NCI-H1105 (cell line): ENCODE data around the gene C1orf116.
A peak's percentile ranks its signal among the peaks of the same experiment; 100 is the strongest.

ENCODE experiments used
- DNase-seq: peaks from one replicate; lab custom pipeline; 2025; lab: John Stamatoyannopoulos, UW

C1orf116 gene

DNA sequence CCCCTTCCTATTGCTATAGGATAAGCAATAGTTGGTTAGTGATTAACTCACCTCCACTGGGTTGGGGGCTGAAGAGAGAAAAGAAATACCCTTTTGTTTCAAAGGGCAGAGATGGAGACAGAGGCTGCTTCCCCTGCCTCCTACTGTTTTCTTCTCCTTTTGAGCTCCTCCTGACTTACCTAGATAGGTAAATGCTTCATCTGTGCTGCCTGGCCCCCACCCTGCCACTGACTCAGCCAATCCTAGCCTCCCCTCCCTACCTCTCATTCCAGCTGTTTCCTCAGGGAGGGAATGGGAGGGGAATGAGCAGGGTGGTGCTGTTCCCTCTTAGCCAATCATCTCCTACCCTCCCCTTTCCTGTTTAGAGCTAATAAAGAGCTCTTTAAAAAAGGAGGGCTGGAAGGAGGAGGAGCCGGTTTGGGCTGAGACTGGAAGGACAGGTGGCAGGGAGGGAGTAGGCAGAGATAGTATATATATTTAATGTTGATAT lies at the start of gene C1orf116:
TSS of gene C1orf116 (minus strand) at position 229 of the 490 bp plus-strand sequence. CDS start 5,158 bp downstream, outside the sequence.
- peak; percentile 85 for DNase-seq

DNA sequence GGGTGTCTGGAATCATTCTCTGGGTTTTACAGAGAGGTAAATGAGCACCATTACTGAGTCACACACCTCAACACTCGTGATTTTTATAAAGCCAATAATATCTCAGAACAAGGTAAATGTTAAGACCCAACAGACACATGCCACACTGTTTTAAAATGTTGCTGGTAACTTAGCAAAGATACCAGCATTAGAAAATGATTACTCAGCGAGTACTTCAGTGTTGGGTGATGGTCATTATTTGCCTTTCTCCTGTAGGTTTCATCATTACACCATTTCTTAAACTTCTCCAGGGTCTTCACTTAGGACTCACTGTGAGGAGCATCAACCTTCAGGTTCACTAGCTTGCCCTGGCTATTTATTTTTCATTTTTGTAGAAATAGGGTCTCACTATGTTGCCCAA lies 49.2 kb upstream of the C1orf116 start:
- DNase-seq, result no peak

DNA sequence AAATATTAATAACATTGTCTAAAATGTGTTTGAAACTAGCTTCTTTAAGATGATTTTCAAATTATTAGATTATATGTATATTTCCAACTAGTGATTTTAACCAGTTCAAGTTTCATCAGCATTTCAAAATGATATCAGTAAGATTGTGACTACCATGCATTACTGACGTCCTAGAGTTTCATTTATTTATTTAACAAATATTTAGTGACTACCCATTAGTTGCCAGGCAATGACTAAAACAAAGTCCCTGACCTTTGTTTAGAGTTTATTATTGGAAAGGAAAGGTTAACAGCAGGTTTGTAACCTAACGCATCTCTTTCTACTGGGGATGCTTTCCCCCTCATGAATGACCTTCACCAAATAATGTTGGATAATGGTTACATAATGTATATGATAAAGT lies 48.5 kb upstream of the C1orf116 start:
- DNase-seq, result no peak

DNA sequence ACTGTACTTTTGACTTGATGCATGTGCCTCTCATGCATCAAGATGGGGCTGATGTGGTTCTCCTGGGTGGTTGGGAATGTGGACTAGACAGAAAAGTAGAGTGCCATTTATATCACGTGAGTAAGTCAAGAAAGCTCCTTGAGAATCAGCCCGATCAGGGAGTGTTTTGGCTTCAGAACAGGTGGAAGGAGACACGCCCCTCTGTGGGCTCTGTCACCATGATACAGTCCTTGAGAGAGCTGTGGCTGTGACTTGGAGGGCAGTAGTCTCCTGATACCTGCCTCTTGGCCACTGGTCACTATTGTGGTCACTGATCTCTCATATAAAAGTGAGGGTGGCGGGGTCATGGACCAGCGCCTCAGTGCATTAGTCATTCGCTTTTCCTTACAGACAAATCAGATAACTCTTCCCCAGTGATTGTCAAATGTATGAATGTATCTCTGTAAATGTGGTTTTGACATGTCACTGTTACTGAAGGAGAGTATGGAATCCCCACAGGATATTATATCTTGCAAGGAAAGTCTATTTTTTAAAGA lies 47.2 kb upstream of the C1orf116 start:
- no peak for DNase-seq

DNA sequence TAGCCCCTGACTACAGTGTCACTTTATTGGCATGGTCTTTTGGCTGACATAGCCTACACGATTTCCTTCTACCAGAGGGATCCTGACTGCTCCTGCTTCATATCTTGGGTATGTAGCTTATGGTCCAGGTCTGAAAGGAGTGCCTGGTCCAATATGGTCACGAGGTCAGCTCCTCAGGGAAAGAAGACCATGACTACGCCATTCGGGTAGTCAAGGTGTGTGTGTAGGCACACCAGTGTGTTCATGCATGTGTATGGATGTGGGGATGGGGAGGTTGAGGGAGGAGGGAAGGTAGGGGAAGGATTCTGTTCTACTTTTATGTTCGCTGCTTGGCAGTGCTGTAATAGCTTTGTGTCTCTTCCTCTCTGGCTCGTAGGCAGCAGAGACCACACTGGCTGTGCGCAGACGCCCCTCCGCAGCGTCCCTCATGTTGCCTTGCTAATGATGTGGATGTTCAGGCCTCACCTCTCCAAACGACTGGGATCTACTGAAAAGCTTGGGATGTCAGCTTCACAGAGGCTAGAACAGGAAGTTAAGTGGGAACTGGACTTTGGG lies 46.1 kb upstream of the C1orf116 start:
- DNase-seq, result no peak

DNA sequence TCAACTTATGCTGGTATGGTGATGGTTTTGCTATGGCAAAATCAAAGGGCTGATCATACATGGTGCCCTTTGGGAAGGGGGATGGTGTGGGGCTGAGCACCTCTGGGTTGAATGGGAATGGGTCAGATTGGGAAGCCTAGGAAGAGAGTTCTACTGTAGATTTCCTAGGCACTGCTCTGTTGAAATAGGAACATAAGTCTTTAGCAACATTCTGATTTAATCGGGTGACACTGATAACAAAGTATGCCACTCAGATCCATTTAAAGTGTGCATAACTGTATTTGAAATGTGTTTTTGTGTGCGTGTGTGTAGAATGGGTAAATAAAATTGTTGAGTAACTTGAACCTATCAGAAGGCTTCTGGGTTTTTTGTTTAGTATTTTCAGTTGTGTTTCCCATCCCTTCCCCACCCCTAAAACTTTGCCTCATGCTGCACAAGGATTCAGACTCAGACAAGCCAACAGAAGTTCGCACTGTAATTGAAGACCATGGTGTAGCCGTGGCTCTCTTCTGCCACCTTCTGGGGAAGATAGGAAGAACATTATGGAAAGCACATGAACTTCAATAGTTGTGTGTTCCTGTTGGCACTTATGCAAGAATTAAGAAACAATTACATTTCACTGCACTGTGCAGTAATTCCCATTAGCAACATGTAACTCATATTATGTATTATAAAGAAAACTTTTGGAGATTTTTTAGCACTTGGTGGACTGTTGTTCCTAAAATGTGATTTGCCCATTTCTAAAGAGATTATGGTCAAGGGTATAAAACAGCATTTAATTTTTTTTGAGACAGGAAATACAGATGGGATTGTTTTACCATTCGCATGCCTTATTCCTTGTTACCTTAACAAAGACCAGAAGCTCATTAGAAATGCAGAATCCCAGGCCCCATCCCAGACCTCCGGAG lies 45.2 kb upstream of the C1orf116 start:
- peak; percentile 43 for DNase-seq

DNA sequence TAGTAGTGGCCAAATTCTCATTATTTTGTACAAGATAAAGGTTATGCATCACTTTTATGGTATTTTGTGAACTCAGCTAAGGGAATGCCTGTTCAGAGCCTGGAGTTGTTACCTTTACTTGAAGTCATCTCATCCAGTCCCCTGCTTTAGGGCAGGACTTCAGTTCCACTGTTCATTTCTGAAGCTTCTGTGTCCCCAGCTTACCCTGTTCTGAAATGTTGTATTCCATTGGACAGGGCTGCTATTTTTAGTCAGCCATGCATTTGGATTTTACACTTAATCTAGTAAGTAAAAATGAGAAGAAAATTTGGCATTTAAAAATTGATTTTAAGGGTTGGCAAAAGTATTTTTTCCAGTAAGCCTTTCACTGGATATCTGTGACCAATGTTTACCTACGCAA lies 44.5 kb upstream of the C1orf116 start:
- DNase-seq, result no peak

DNA sequence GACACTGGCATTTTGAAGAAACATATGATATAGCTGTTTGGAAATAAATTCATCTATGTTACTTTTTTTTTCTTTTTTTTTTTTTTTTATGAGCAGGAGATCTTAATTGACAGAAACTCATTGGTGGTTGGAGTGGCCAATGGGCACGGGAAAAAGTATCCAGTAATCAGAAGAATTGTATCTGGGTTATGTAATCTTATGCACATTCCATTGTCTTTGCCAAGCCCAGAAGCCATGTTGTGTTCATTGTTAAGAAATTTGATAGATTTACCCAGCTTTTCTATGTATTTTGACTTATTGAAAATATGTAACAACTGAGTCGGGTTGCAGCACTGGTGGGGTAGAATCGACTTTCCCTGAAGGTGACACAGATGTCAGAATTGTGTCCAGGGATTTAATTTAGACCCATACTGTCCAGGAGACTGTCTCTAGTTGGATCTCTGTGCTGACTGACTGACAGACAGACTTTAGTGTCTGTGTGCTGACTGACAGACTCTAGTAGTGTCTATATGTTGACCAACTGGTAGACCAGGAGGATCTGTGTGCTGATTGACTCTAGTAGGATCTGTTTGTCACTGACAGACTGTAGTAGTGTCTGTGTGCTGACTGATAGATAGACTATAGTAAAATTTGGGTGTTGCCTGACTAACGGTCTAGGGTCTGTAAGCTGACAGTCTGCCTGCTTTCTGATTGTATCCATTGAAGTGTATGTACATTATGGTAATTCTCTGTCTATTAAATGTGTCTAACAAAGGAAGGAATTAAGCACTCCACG lies 43.8 kb upstream of the C1orf116 start:
- DNase-seq, result no peak

DNA sequence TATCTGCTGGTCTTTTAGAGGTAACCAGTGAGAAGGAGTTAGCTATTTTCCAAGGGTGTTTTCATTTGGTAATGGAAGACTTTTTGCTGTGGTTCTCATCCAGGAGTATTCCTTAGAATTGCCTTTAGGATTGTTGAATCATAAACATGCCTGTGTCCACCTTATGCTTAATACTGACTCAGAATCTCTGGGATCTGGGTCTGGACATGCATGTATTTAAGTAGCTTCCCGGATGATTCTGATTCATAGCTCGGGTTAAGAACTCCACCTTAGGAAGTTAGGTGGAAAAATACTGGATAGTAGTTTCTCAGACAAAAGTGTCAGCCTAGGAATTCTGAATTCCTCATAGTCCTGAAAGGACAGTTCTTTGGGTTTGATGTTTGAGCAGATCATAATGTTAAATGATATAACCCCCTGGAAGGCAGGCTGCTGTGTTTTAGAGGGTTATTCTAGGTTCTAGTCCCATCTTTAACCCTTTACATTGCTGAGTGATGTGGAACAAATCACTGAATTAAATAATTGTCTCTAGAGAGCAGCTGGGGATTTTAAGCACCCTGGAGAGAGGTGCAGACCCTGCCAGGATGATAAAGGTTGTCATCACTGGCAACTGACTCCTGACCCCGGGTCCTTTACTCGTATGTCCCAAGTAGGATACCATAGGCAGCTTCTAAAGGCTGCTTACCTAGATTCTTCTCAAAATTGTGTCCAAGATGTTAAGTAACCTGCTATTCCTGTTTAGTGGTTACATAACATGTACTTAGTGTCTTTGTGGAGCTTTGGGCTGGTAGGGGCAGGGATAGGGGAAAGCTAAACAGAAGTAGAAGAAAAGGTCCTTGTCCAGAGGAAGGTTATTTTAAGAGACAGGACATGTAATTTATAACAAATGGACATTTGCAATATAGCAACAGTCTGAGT lies 41.6 kb upstream of the C1orf116 start:
- DNase-seq, result no peak

DNA sequence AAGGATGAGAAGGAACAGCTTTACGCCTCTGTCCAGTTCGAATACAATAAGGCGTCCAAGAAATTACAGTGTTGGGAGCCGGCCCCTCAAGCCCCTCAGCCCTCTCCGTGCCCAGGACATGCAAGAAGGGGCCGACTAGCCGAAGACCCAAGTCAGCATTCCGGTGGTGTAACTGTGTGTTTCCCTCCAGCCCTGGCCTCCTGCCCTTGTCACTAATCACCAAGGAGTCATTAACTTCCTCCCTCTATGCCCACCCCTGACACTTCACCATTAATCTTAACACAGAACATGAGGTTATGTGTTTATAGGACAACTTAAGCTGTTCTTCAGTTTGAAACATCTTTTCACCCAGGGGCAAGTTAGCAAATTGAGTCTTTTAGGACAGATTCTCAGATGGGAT lies 39.7 kb upstream of the C1orf116 start:
- no peak for DNase-seq

DNA sequence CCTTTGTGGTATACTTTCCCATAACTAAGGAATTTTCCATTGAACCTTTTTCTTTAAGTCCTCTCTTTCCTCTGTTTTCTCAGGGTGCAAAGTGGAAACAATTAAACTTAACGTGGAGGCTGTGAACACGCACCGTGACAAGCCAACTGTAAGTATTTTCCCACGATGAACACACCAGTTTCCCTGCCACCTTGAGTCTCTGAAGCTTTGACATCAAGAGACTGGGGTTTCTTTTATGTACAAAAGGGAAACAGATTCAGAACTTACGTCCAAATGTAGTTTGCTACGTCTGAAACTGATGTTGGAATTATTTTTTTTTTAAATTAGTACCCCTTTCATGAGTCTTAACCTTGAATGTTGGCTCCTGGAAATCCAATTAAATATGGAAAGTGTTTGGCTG lies 38.9 kb upstream of the C1orf116 start:
- DNase-seq, result no peak

DNA sequence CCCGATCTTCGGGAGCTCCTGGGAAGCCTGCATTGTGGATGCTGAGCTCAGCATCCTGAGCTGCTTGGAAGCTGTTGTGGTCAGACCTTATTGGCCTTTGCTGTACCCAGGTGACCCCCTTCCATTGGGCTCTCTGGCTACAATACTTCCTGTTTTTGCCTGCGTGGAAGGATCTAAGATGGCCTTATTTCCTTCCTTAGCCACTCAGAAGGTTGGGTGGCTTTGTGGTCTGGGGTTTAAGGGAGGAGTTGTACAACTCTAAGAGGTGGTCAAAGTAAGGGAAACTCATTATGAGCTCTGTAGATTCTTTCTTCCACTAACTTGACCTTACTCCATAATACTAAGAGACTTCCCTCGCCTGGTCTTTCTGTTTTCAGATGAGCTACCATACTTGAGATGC lies 38.3 kb upstream of the C1orf116 start:
- DNase-seq, result no peak

DNA sequence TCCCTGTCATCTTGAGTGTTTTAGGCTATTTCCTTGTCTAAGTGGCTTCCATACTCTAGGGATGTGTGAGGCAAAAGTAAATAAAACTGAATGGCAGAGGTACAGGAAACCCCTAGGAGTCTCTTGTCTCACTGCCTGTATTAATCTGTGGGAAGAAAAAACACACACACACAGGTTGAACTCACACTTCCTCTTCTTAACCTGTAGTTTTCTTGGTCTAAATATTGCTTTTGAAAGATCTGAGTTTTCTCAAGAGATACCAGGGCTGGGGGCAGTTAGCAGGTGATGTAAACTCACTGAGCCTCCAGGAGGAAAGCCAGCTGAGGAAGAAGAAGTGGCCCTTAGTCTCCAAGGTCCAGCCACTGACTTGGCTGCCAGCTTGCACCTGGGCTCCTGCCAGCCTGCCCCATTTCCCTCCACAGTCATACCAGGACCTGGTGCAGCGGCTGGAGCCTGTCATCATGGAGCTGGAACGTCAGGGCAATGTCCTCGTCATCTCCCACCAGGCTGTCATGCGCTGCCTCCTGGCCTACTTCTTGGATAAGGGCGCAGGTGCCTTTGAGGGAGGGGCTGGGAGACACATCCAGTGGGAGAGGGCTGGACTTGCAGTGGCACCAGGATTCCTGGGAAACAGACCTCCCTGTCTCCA lies 37.4 kb upstream of the C1orf116 start:
- no peak for DNase-seq

DNA sequence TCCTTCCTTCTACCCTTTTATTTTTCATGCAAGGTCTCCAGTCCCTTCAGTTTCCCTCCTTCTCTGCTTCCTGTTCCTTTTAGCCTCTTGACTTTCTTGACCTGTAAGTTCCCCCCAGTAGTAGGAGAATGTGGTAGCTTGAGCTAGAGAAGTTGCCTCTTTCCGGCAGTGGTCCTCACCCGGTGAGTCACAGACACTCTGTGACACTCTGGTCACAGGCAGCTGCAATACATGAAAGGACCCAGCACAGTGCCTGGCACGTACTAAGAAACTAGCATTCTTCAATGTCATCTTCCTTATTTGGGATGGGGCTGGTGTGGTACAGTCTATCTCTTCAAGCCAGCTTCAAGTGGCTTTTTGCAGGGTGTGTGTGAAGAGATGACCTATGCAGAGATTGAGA lies 36.5 kb upstream of the C1orf116 start:
- no peak for DNase-seq

DNA sequence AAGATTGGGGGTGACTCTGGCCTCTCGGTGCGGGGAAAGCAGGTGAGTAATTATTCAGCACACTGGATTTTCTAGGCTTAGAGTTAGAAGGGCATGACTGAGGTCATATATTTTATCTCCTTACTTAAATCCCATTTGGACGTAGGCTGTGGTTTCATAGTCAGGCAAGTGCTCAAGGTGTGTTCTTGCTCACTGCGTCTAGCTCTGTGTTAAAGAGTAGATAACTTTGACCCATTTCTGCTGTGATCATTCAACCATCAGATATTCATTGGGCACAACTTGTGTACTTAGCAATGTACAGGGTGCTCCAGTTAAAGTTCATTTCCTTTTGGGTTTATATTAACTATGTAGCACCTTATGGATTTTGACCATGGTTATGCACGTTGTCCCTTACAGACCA lies 35.1 kb upstream of the C1orf116 start:
- no peak for DNase-seq

DNA sequence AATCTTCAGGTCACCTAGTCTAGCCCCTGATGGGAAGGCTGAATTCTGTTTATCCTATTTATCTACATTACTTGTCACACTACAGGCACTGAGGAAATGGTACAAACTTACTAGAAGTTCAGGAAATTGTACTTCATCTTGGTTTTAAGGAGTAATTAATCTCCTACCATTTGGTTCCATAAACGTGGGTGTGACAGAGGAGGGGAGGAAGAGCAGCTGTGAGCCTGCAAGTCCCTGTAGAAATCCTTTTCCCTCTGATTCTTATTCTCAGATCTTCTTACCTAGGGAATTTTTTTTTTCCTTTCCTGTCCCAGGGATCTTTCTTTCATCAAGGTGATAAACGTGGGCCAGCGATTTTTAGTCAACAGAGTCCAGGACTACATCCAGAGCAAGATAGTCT lies 34.6 kb upstream of the C1orf116 start:
- no peak for DNase-seq

DNA sequence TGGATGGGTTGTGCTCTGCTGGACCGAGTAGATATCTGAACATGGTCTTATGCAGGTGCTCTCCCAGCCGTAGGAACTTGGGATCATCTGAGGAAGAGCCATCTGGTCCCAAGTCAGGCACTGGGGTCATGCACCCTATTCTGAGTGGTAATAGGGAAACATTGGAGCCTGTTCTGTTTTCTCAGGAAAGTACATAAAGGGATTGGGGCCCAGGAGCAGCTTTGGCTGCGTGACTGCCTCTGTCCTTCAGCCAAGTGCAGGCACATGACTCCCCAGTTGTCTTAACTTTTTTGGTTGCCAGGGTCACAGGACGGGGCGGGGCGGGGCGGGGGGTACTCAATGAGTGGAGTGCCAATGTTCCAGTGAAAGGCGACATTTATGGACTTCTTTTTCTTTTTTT lies 32.0 kb upstream of the C1orf116 start:
- no peak for DNase-seq

DNA sequence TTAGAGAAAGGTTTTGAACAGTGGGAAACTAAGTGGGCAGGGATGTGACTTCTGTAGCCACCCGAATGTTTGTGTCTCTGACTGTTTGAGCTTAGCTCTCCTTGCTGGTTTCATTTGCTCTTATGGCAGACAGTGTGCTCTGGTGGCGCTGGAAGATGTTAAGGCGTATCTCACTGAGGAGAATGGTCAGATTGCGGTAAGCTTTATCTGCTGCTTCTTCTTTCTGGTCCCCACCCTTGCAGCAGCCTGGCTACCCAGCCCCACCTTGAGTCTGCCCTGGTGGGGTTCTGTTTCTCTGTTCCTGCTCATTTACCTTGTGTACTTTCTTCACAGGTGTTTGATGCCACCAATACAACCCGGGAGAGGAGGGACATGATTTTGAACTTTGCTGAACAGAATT lies 30.5 kb upstream of the C1orf116 start:
- DNase-seq, result no peak

DNA sequence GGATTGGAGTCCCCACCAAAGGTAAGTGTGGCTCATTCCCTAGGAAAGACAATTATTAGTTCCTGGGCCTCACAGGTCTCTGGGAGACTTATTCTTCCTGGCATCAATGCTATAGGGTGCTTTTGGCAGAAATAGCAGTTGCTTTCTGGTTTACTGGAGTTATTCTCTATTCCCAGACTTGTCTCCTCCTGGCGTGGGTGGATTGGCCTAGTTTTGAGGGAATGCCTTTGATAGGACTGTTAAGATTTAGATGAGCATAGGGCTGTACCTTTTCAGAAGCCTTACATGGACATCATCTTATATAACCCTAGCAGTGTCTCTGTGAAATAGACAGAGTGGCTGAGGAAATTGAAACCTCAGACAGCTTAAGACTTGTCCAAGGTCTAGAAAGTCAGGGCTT lies 29.5 kb upstream of the C1orf116 start:
- no peak for DNase-seq

DNA sequence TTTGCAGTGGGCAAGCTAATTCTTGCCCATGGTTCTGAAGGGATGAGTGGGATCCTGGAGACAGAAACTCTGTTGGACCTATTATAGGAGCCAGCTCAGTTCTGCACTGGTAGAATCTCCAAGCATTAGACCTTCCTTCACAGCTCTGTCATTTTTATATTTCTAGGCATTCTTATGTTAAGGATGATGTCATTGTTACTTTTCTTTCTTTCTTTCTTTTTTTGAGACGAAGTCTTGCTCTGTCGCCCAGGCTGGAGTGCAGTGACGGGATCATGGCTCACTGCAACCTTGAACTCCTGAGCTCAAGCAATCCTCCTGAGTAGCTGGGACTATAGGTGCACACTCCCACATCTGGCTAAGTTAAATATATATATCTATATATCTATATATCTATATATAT lies 28.0 kb upstream of the C1orf116 start:
- no peak for DNase-seq

DNA sequence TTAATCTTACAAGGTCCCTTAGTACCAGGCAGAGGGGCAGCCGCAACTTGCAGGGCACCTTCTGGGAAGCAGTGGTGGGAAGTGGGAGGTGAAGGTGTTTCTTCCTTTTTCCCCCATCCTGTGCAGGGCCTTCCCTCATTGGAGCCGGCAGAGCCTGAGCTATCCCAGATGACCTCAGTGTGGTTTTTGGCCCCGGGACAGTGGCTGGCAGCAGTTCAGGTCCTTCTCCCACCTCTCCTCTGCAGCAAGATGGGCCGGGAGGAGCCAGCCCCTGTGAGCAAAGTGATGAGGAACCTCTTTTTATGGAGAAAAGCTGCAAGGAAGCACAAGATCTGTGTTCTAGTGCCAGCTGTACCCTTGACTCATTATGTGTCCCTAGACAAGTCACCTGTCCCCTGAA lies 27.3 kb upstream of the C1orf116 start:
- DNase-seq, result no peak
